Activated naive CD8-positive, alpha-beta T cell treated with anti-CD3 and anti-CD28 coated beads, Interleukin-2, amount 10 ng/mL, durations not matched to agents 7 days and 5 days (primary cell): ENCODE results near the gene PAPSS1. TPM values are rescaled to one million over a fixed set of nuclear protein-coding genes. Genes with fewer than 3 reads are reported as not detected.

ENCODE experiments used
- ATAC-seq: fragments of 150-1000 bp; cut with Tn5 transposase; one replicate; pipeline ENCODE4 v1.10.0; 2021; ENCODE audit warnings: low read depth, moderate library complexity
- POLR2A ChIA-PET: fragments of 350-600 bp; sonication (Branson Sonifier 250); formaldehyde crosslinking; loops from one replicate; lab custom pipeline; 2021; ENCODE audit warnings: antibody characterized with exemption; lab: Charles Lee
- DNase-seq: peaks from one replicate; pipeline ENCODE4 v3.0.0; 2021
- H3K27ac Mint-ChIP-seq: one replicate; pipeline ENCODE4 v1.8.0; 2022; ENCODE audit warnings: mild to moderate bottlenecking, mixed read lengths
- H3K27me3 Mint-ChIP-seq: one replicate; pipeline ENCODE4 v1.8.0; 2022; ENCODE audit warnings: mild to moderate bottlenecking, moderate library complexity, mixed read lengths
- H3K36me3 Mint-ChIP-seq: one replicate; pipeline ENCODE4 v1.8.0; 2021; ENCODE audit warnings: mild to moderate bottlenecking, mixed read lengths
- H3K4me1 Mint-ChIP-seq: one replicate; pipeline ENCODE4 v1.8.0; 2021; ENCODE audit warnings: mixed read lengths
- H3K4me3 Mint-ChIP-seq: one replicate; pipeline ENCODE4 v1.8.0; 2022; ENCODE audit warnings: mild to moderate bottlenecking, moderate library complexity, mixed read lengths
- H3K9me3 Mint-ChIP-seq: one replicate; pipeline ENCODE4 v1.8.0; 2021; ENCODE audit warnings: mixed read lengths
- total RNA-seq, 2 experiments: library from RNA; stranded (reverse); gene quantifications; one replicate each; pipeline ENCODE4 v1.2.3, GENCODE V29; 2021

PAPSS1 gene
- total RNA-seq: 10 to 100 TPM; 19.1 to 20.3 TPM

DNA sequence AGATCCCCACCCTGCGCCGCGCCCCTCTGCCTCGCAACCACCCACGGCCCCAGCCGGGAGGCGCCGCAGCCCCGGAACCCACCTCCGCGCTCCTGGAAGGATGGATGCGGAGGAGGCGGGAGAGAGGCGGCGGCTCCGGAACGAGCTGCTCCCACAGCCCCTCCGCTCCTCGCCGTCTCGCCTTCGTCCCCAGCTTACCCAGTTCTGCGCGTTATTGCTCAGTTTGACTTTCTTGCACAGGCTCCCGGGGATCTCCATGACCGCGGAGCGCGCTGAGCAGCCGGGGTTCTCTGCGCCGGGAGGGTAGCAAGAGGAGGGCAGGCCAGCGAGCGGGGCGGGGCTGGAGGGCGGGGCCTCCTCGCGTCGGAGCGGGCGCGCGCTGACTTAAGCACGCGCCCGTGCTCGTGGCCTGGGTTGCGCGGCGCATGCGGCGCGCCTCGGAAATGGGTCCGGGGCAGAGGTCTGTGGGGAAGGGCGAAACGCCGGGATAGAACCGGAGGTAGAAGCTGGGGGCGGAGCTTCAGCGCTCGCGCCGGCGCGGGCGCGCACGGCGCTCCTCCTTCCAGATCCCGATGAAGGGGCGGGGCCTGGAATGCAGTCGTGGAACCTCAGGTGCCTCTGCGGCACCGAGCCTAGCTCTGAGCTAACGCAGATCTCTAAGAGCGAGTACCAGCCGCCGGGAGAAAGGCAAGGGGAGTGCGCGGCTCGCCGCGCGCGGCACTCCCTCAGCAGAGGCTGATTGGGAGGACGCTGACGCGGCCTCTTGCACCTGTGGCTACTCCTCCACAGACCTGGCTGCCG lies at the start of gene PAPSS1:
Gene PAPSS1 (minus strand): TSS at position 313 of the 801 bp plus-strand sequence. CDS start 55 bp downstream, at position 258.
- ATAC-seq (peak; percentile 93), DNase-seq (peak; percentile 96)
- H3K9me3 Mint-ChIP-seq: no peaks in the 10 kb centered on the region
- H3K4me3 Mint-ChIP-seq: peak within 1 kb of the TSS; percentile 90
- POLR2A ChIA-PET: interaction anchor here (0.6 to 1.1 kb wide), 3 partner anchors 10 to 964 kb away, joined by 3 to 6 read pairs (median 4); partner anchors contain the start of gene CYP2U1
- H3K4me1 Mint-ChIP-seq: peaks cover 24% of the 10 kb centered on the region
- peak within 1 kb of the TSS; percentile 92 for H3K27ac Mint-ChIP-seq
- peaks cover 5% of the 10 kb centered on the region for H3K36me3 Mint-ChIP-seq
- no peaks in the 10 kb centered on the region for H3K27me3 Mint-ChIP-seq

DNA sequence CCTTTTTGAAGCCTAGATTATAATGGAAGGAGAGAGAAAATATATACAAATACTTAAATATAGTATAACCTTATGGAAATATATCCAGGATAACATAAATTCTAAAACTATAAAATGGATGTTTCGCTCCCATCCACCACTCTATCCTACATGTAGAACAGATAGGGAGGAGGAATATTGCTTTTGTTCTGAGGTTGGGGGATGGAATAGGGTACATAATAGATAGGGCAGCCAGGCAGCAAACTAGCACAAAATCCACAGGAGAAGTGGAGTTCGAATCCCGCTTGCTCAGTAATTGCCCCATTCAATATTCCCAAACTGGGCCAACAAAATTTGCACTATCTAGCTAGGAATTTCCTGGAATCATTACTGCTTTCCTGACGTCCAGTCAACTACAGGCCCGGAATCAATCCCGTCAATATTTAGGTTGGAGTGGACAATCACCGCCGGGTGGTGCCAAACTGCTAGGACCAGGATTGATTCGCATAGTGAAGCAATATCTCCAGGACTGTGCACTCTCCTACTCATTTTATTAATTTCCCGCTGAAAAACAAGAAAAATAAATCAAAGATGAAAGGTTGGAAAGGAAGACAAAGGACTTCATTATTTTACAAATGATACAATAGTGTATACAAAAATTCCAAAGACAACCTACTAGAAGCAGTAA lies 40.4 kb upstream of the PAPSS1 start:
- H3K27ac Mint-ChIP-seq: no peak overlapping the region
- ATAC-seq: no peak

DNA sequence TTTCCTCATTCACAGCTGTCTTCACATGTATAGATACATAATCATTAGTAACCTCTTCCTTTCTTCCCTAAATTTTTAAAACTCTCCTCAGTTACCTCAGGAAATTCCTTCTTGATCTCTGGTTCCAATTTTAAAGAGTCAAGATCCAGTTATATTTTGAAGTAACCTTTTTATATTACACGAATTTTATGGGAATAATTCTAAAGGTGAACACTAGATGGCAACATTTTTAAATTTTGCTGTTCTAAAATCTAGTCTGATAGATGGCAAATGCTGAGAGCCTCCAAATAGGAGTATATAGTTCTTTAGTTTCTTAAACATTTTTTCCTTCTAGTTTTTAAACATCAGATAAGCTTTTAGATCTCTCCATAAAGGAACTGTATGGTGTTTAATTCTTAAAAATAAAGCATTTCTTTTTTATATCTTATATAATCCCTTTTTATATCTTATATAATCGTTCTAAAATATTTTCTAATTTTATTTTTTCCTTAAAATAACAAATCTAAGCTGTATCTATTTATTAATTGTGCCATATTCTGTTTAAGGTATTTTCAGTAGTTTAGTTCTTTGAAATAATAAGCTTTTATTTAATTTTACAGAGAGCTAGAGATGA lies 37.9 kb upstream of the PAPSS1 start:
- Mint-ChIP-seq H3K27me3 (peaks cover 19% of the 10 kb centered on the region), H3K4me3 (no peak overlapping the region), H3K27ac (no peak overlapping the region), H3K4me1 (no peaks in the 10 kb centered on the region), H3K36me3 (no peaks in the 10 kb centered on the region), H3K9me3 (no peaks in the 10 kb centered on the region)
- POLR2A ChIA-PET: no interaction called here
- no peak for ATAC-seq
- DNase-seq: no peak

More for the DNA sequence above, 40.4 kb upstream of the PAPSS1 start:
- H3K4me3 Mint-ChIP-seq: no peak overlapping the region
- POLR2A ChIA-PET: no interaction called here
- H3K9me3 Mint-ChIP-seq: no peaks in the 10 kb centered on the region
- peaks cover 12% of the 10 kb centered on the region for H3K27me3 Mint-ChIP-seq
- H3K4me1 Mint-ChIP-seq: no peaks in the 10 kb centered on the region
- no peak for DNase-seq
- no peaks in the 10 kb centered on the region for H3K36me3 Mint-ChIP-seq

DNA sequence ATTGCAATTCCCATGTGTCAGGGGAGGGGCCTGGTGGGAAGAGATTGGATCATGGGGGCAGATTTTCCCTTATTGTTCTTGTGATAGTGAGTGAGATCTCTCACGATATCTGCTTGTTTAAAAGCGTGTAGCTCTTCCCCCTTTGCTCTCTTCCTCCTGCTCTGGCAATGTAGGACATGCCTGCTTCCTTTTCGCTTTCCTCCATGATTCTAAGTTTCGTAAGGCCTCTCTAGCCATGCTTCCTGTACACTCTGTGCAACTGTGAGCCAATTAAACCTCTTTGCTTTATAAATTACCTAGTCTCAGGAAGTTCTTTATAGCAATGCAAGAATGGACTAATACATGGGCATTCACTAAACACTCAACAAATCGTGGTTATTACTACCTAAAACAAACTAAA lies 37.2 kb upstream of the PAPSS1 start:
- POLR2A ChIA-PET: no interaction called here
- no peak overlapping the region for H3K4me3 Mint-ChIP-seq
- DNase-seq (no peak), ATAC-seq (no peak)
- no peaks in the 10 kb centered on the region for H3K36me3 Mint-ChIP-seq
- no peaks in the 10 kb centered on the region for H3K9me3 Mint-ChIP-seq
- no peaks in the 10 kb centered on the region for H3K4me1 Mint-ChIP-seq
- H3K27me3 Mint-ChIP-seq: peaks cover 21% of the 10 kb centered on the region
- H3K27ac Mint-ChIP-seq: no peak overlapping the region

DNA sequence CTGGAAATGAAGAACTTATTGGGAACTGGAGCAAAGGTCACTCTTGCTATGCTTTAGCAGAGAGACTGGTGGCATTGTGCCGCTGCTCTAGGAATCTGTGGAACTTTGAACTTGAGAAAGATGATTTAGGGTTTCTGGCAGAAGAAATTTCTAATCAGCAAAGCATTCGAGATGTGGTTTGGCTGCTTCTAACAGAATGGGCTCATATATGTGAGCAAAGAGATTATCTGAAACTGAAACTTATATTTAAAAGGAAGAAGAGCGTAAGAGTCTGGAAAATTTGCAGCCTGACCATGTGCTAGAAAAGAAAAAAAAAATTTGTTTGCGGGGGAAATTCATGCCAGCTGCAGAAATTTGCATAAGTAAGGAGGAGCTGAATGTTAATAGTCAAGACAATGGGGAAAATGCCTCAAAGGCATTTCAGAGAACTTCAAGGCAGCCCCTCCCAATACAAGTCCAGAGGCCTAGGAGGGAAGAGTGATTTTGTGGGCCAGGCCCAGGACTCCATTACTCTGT lies 35.9 kb upstream of the PAPSS1 start:
- DNase-seq (no peak), ATAC-seq (no peak)
- peaks cover 26% of the 10 kb centered on the region for H3K27me3 Mint-ChIP-seq
- H3K9me3 Mint-ChIP-seq: no peaks in the 10 kb centered on the region
- H3K4me3 Mint-ChIP-seq: no peak overlapping the region
- H3K27ac Mint-ChIP-seq: no peak overlapping the region
- no peaks in the 10 kb centered on the region for H3K36me3 Mint-ChIP-seq
- POLR2A ChIA-PET: no interaction called here
- no peaks in the 10 kb centered on the region for H3K4me1 Mint-ChIP-seq

DNA sequence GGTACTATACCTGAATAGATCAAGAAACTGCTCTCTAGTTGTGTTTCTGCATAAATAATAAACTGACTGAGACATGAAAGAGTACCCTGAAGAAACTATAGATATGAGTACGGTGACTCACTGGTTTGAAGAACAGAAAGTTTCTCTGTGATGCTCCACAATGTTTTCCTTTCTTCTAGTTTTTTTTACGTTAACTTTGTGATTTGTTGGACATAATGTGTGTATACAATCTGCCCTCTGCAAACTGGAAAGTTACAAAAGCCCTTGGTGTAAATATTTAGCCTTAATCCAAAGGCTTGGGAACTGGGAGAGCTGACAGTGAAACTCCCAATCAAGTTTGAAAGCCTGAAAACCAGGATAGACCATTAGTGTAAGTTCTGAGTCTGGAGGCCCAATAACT lies 31.6 kb upstream of the PAPSS1 start:
- H3K9me3 Mint-ChIP-seq: no peaks in the 10 kb centered on the region
- no peak overlapping the region for H3K27ac Mint-ChIP-seq
- DNase-seq (no peak), ATAC-seq (no peak)
- no peak overlapping the region for H3K4me3 Mint-ChIP-seq
- peaks cover 44% of the 10 kb centered on the region for H3K27me3 Mint-ChIP-seq
- no peaks in the 10 kb centered on the region for H3K4me1 Mint-ChIP-seq
- POLR2A ChIA-PET: no interaction called here
- H3K36me3 Mint-ChIP-seq: no peaks in the 10 kb centered on the region

DNA sequence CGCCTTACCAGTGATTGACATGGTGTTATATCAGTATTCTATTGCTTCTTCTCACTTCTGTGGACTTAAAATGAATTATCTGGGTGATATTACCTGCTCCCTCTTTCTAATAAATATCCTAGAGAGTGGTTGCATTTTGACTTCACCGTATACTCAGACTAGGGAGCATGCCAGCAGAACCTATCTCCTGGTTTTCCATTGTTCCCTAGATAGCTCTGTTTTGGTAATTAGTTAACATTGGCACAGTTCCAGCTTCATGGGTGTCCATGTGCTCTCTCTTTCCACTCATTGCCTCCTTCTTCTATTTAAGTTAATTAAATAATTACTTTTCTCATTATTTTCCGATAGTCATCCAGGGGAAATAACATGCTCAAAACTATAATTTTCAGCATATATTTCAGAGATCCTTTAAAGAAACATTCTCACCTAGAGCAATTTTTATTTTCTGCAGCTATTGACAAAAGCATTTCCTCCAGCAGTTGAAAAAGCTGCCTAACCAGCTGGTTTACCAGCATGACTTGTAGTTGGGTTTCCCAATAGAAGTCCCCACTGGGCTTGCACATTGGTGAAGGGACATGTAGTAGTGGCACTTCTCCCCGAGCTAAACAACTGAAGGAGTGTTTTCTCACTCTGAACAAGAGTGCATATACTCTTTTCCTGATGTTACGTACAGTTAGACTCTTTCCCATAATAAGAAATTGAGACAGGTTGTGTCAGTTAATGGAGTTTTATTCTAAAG lies 27.9 kb upstream of the PAPSS1 start:
- Mint-ChIP-seq H3K4me3 (no peak overlapping the region), H3K27ac (no peak overlapping the region), H3K9me3 (no peaks in the 10 kb centered on the region), H3K36me3 (no peaks in the 10 kb centered on the region), H3K27me3 (peaks cover 37% of the 10 kb centered on the region), H3K4me1 (peaks cover 4% of the 10 kb centered on the region)
- DNase-seq (no peak), ATAC-seq (no peak)
- POLR2A ChIA-PET: no interaction called here

DNA sequence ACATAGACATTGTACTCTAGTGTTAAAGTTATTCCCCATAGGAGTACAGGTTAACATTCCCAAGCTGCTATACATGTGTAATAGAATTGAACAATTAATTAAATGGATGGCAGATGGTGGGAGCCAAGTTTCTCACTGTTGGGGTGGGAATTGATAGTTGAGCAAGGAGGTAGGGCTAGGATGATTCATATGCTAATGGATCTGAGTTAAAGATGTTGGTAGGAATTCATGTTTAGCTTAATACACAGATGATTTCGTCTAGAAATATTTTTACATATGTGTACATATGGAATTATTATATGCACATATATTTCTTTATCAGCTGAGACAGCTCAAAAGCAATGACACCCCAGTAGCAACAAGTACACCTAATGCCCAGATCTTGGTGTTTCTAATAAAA lies 26.1 kb upstream of the PAPSS1 start:
- Mint-ChIP-seq H3K36me3 (no peaks in the 10 kb centered on the region), H3K4me3 (no peak overlapping the region), H3K4me1 (peaks cover 4% of the 10 kb centered on the region), H3K27me3 (peaks cover 23% of the 10 kb centered on the region), H3K9me3 (no peaks in the 10 kb centered on the region), H3K27ac (no peak overlapping the region)
- no peak for ATAC-seq
- DNase-seq: no peak
- POLR2A ChIA-PET: no interaction called here

DNA sequence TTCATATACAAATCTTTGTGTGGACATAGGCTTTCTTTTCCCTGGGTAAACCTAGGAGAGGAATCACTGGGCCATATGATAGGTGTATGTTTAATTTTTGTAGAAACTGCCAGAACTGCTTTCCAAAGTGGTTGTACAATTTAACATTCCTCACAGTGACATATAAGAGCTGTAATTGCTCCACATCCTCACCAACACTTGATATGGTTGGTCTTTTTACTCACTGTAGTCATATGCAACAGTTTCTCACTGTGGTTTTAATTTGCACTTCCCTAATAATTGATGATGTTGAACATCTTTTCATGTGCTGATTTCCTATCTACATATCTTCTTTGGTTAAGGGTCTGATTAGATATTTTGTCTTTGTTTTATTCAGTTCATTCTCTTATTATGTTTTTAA lies 24.5 kb upstream of the PAPSS1 start:
- no peak overlapping the region for H3K4me3 Mint-ChIP-seq
- peaks cover 15% of the 10 kb centered on the region for H3K27me3 Mint-ChIP-seq
- no peaks in the 10 kb centered on the region for H3K36me3 Mint-ChIP-seq
- peaks cover 4% of the 10 kb centered on the region for H3K4me1 Mint-ChIP-seq
- no peak overlapping the region for H3K27ac Mint-ChIP-seq
- ATAC-seq (no peak), DNase-seq (no peak)
- POLR2A ChIA-PET: no interaction called here
- no peaks in the 10 kb centered on the region for H3K9me3 Mint-ChIP-seq

DNA sequence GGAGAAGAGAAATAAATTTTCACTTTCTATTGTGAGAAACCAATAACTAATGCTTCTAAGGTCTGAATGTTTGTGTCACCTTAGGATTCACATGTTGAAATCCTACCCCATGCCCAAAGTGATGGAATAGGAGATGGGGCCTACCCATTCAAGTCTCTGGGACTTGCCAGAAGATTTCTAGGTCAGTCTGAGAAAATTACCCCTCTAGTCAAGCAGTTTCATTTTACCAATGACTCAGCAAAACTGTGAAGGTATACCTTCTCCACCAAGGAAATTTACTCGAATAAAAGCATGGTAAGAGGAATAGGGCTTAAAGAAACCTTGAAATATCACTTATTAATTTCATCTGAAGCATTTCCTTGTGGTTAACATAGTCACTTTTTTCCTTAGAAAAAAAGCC lies 23.5 kb upstream of the PAPSS1 start:
- no peak overlapping the region for H3K27ac Mint-ChIP-seq
- H3K27me3 Mint-ChIP-seq: peaks cover 11% of the 10 kb centered on the region
- DNase-seq (no peak), ATAC-seq (no peak)
- H3K36me3 Mint-ChIP-seq: no peaks in the 10 kb centered on the region
- H3K9me3 Mint-ChIP-seq: no peaks in the 10 kb centered on the region
- POLR2A ChIA-PET: no interaction called here
- peaks cover 4% of the 10 kb centered on the region for H3K4me1 Mint-ChIP-seq
- H3K4me3 Mint-ChIP-seq: no peak overlapping the region

DNA sequence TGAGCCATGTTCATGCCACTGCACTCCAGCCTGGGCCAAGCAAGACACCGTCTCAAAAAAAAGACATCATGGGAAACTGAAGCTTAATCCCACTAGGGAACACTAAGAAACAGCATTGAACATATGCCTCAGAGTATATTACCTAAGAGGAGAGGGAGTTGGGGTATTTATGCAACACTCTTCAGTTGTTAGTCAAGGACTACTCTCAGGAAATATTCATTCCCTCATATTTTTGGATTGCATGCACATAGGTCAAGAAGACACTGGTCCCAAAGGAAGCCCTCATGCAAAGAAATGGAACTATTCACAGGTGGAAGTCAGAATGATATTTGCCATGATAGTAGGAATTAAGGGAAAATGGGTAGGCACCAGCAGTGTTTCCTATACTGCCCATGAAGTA lies 22.8 kb upstream of the PAPSS1 start:
- no peak for DNase-seq
- POLR2A ChIA-PET: no interaction called here
- H3K9me3 Mint-ChIP-seq: no peaks in the 10 kb centered on the region
- H3K4me3 Mint-ChIP-seq: no peak overlapping the region
- ATAC-seq: no peak
- peaks cover 7% of the 10 kb centered on the region for H3K27me3 Mint-ChIP-seq
- no peaks in the 10 kb centered on the region for H3K36me3 Mint-ChIP-seq
- no peak overlapping the region for H3K27ac Mint-ChIP-seq
- peaks cover 4% of the 10 kb centered on the region for H3K4me1 Mint-ChIP-seq

DNA sequence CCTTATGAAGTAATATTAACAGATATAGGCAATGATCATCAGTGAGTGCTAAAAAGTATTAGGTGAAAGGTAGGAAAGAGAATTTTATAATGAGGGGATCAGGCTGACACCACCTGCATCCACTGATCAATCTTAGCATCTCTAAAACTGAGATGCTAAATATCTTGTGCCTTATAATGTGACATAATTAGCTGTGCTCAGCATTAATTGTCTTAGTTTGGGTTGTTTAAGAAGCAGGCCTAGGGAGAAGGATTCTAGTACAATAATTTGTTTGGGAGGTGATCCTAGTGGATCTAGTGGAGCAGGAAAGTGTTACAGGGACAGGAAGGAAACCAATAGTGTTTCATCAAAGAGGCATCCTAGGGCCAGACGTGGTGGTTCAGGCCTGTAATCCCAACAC lies 22.2 kb upstream of the PAPSS1 start:
- ATAC-seq (no peak), DNase-seq (no peak)
- peaks cover 2% of the 10 kb centered on the region for H3K27me3 Mint-ChIP-seq
- no peak overlapping the region for H3K4me3 Mint-ChIP-seq
- H3K4me1 Mint-ChIP-seq: peaks cover 4% of the 10 kb centered on the region
- no peaks in the 10 kb centered on the region for H3K9me3 Mint-ChIP-seq
- POLR2A ChIA-PET: no interaction called here
- H3K36me3 Mint-ChIP-seq: no peaks in the 10 kb centered on the region
- H3K27ac Mint-ChIP-seq: no peak overlapping the region
